ENCODE measurements around the gene EMP1.

GRCh38 chr12:13208533-13209435 lies 12.3 kb downstream of the EMP1 start:
- TF ChIP-seq CTCF (IDR thresholded peaks at IDR 0.05) = no peak
- TF ChIP-seq POLR2A (IDR thresholded peaks at IDR 0.05) = no peak

Data from ovary (tissue), 3 donors.